Measurements from ENCODE around the gene AIF1. TPM values are rescaled to one million over a fixed set of nuclear protein-coding genes. Genes with fewer than 3 reads are reported as not detected.
"Not testable (repeated sequence)": the region's sequence is repeated elsewhere in the genome, so short reads cannot be mapped to it uniquely, and the experiment has no call there.

Gene AIF1
- total and polyA plus RNA-seq, 2 donors from 2014 or later: 44.1 to 121 TPM

- DNase-seq: no peak
- intact Hi-C loops (cut with DNase I): no loop called here
- no peak overlapping the region for H3K27ac ChIP-seq (ENCODE audit: low read depth in 2 of 2, low read length in 2 of 2)
- TF ChIP-seq CTCF (IDR thresholded peaks at IDR 0.05; ENCODE audit: borderline replicate concordance, extremely low read depth, insufficient read depth): no peak
- no peak for FAIRE-seq
- no peak overlapping the region for H3K9ac ChIP-seq (ENCODE audit: low read length in 3 of 3)
- H3K27me3 ChIP-seq (ENCODE audit: control insufficient read depth, insufficient read depth, low read length): no peaks in the 10 kb centered on the region
- H3K36me3 ChIP-seq (ENCODE audit: control insufficient read depth in 2 of 3, insufficient read depth in 3 of 3, low read length in 3 of 3): no peaks in the 10 kb centered on the region
- H3K9me3 ChIP-seq (ENCODE audit: control insufficient read depth in 2 of 3, insufficient read depth in 1 of 3, low read length in 3 of 3): no peaks in the 10 kb centered on the region
- H3K4me3 ChIP-seq (ENCODE audit: low read length in 3 of 3): no peak overlapping the region
- peaks cover 0 to 5% (median 0%) of the 10 kb centered on the region in 3 donors for H3K4me1 ChIP-seq (ENCODE audit: control insufficient read depth in 2 of 3, insufficient read depth in 2 of 3, low read depth in 1 of 3, low read length in 3 of 3)
Observed at GRCh38 chr6:31586599-31587281, 28.3 kb upstream of the AIF1 start.

DNA sequence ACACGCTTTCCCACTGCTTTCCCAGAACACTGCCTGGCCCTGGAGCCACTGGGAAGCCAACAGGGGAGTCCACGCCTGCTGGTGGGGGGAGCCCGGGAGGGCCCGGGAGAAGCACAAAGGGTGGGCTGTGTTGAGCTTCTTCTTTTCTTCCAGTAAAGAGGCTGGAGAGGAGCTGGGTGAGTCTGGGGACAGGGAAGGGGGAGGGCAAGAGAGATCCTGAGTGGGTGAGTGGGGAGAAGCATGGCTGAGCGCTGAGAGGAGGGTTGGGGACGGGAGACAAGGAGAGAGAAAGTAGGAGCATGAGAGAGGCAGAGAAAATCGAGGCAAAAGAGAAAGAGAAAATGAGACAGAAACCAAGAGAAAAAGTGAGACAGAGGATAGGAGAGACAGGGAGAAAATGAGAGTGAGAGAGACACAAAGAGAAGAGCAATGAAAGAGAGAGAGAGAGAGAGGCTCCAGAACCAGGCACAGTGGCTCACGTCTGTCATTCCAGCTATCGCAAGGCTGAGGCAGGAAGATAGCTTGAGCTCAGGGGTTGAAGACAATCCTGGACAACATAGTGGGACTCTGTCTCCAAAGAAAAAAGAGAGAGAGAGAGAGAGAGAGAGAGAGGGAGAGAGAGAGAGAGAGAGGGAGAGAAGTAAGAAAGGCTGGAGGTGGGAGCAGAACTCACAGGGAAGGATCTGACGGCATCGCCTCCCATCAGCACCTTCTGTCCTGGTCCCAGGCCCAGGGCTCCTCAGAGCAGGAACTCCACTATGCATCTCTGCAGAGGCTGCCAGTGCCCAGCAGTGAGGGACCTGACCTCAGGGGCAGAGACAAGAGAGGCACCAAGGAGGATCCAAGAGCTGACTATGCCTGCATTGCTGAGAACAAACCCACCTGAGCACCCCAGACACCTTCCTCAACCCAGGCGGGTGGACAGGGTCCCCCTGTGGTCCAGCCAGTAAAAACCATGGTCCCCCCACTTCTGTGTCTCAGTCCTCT is 26.9 kb upstream of the AIF1 start:
- FAIRE-seq: no peak
- no peak overlapping the region for H3K9ac ChIP-seq (ENCODE audit: low read length in 3 of 3)

DNA sequence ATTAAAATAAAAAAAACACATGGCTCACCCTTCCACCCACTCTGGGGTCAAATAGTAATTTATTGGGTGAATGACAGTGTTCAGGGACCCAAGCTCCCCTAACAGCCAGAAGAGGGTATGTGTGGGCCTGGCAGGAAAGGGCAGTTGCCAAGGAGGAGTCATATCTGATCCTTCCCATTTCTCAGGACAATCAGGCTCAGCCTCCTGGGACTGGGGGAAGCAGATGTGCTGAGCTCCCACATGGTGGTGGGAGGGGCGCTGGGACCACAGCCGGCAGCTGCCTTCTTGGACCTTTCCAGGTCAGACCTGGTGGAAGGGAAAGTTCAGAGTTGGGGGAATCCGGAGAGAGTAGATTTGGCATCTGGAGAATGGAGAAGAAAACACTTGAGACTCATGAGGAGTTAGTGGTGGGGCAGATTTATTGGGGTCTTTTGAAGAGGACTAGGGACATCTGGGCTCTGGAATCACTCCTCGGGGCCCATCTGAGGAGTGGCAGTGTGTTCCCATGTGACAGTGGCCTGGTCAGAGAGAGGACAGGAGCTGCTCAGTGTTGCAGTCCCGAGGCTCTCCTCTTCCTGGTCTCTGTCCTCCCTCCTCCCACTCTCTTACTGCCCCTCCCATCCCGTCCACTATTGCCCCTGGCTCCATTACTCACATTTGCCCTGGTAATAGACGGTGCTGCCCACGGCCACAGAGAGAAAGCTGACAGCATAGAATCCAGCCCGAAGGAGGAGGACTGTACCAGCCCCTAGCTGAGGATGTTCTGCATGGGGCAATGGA is 26.0 kb upstream of the AIF1 start:
- DNase-seq (no peak), FAIRE-seq (no peak)
- no peaks in the 10 kb centered on the region for H3K9me3 ChIP-seq (ENCODE audit: control insufficient read depth in 2 of 3, insufficient read depth in 1 of 3, low read length in 3 of 3)
- no peaks in the 10 kb centered on the region for H3K27me3 ChIP-seq (ENCODE audit: control insufficient read depth, insufficient read depth, low read length)
- no peak for TF ChIP-seq CTCF (IDR thresholded peaks at IDR 0.05; ENCODE audit: borderline replicate concordance, extremely low read depth, insufficient read depth)
- intact Hi-C loops (cut with DNase I): no loop called here
- peaks cover 0 to 3% (median 0%) of the 10 kb centered on the region in 3 donors for H3K4me1 ChIP-seq (ENCODE audit: control insufficient read depth in 2 of 3, insufficient read depth in 2 of 3, low read depth in 1 of 3, low read length in 3 of 3)
- no peak overlapping the region for H3K27ac ChIP-seq (ENCODE audit: low read depth in 2 of 2, low read length in 2 of 2)
- H3K9ac ChIP-seq (ENCODE audit: low read length in 3 of 3): no peak overlapping the region
- no peaks in the 10 kb centered on the region for H3K36me3 ChIP-seq (ENCODE audit: control insufficient read depth in 2 of 3, insufficient read depth in 3 of 3, low read length in 3 of 3)
- H3K4me3 ChIP-seq (ENCODE audit: low read length in 3 of 3): no peak overlapping the region

More for the DNA sequence above, 26.9 kb upstream of the AIF1 start:
- DNase-seq: no peak
- H3K9me3 ChIP-seq (ENCODE audit: control insufficient read depth in 2 of 3, insufficient read depth in 1 of 3, low read length in 3 of 3): no peaks in the 10 kb centered on the region
- intact Hi-C loops (cut with DNase I): no loop called here
- peaks cover 0 to 3% (median 0%) of the 10 kb centered on the region in 3 donors for H3K4me1 ChIP-seq (ENCODE audit: control insufficient read depth in 2 of 3, insufficient read depth in 2 of 3, low read depth in 1 of 3, low read length in 3 of 3)
- no peaks in the 10 kb centered on the region for H3K36me3 ChIP-seq (ENCODE audit: control insufficient read depth in 2 of 3, insufficient read depth in 3 of 3, low read length in 3 of 3)
- no peak overlapping the region for H3K27ac ChIP-seq (ENCODE audit: low read depth in 2 of 2, low read length in 2 of 2)
- no peak overlapping the region for H3K4me3 ChIP-seq (ENCODE audit: low read length in 3 of 3)
- no peak for TF ChIP-seq CTCF (IDR thresholded peaks at IDR 0.05; ENCODE audit: borderline replicate concordance, extremely low read depth, insufficient read depth)
- no peaks in the 10 kb centered on the region for H3K27me3 ChIP-seq (ENCODE audit: control insufficient read depth, insufficient read depth, low read length)

GRCh38 chr6:31590691-31591090 is 24.3 kb upstream of the AIF1 start:
- H3K27ac ChIP-seq (ENCODE audit: low read depth in 2 of 2, low read length in 2 of 2); H3K9me3 ChIP-seq (ENCODE audit: control insufficient read depth in 2 of 3, insufficient read depth in 1 of 3, low read length in 3 of 3); DNase-seq; H3K4me1 ChIP-seq (ENCODE audit: control insufficient read depth in 2 of 3, insufficient read depth in 2 of 3, low read depth in 1 of 3, low read length in 3 of 3); intact Hi-C loops (cut with DNase I); FAIRE-seq; H3K36me3 ChIP-seq (ENCODE audit: control insufficient read depth in 2 of 3, insufficient read depth in 3 of 3, low read length in 3 of 3); H3K9ac ChIP-seq (ENCODE audit: low read length in 3 of 3); H3K27me3 ChIP-seq (ENCODE audit: control insufficient read depth, insufficient read depth, low read length); H3K4me3 ChIP-seq (ENCODE audit: low read length in 3 of 3): not testable (repeated sequence)

All from kidney (tissue), 14 donors.